Adrenal gland (tissue), 12 donors: ENCODE measurements around the gene SPDYC. TPM values are rescaled to one million over a fixed set of nuclear protein-coding genes. Genes with fewer than 3 reads are reported as not detected.

ENCODE experiments used
- DNase-seq, 7 donors: peaks; one replicate each; pipeline ENCODE4 v3.0.0-alpha.2; 2019 to 2020
- H3K27ac ChIP-seq, 5 donors: fragments of 200-600 bp; sonication (generic) in 4 of 5; 1 replicate in 3 of 5; 2 replicates in 2 of 5; pipeline versions ENCODE4 v1.5.1 to v1.8.0; 2016 to 2020; ENCODE audit warnings: mild to moderate bottlenecking in 1 of 5
- H3K27me3 ChIP-seq: fragments of 200-600 bp; 2 replicates; pipeline ENCODE4 v1.8.0; 2021
- H3K36me3 ChIP-seq, 2 donors: fragments of 200-600 bp; replicated peaks in 1 of 2; 1 replicate in 1 of 2; 2 replicates in 1 of 2; pipeline versions ENCODE4 v1.5.1 to v1.8.0; 2018 to 2022
- H3K4me1 ChIP-seq, 2 donors: fragments of 200-600 bp; replicated peaks in 1 of 2; 1 replicate in 1 of 2; 2 replicates in 1 of 2; pipeline versions ENCODE4 v1.5.1 to v1.8.0; 2018 to 2021
- H3K4me3 ChIP-seq, 4 donors: fragments of 200-600 bp; sonication (generic) in 3 of 4; one replicate each; pipeline ENCODE4 v1.5.1; 2016 to 2018
- H3K9me3 ChIP-seq, 3 donors: fragments of 200-600 bp; sonication (generic) in 1 of 3; replicated peaks in 1 of 3; 1 replicate in 2 of 3; 2 replicates in 1 of 3; pipeline versions ENCODE4 v1.5.1 to v1.8.0; 2016 to 2021
- CTCF ChIP-seq, 6 experiments: fragments of 450-650 bp in 4 of 6; fragments of 200-600 bp in 2 of 6; sonication (generic) in 1 of 6; IDR thresholded peaks; 1 replicate in 5 of 6; 2 replicates in 1 of 6; pipeline versions ENCODE4 v1.5.1 to v1.8.0; 2016 to 2021; ENCODE audit warnings: antibody characterized with exemption in 6 of 6, mild to moderate bottlenecking in 2 of 6, moderate library complexity in 1 of 6
- POLR2A ChIP-seq, 2 donors: fragments of 450-650 bp; IDR thresholded peaks; one replicate each; pipeline ENCODE4 v1.6.1; 2017; ENCODE audit warnings: antibody characterized with exemption in 2 of 2, mild to moderate bottlenecking in 2 of 2, moderate library complexity in 1 of 2
- WGBS, 4 donors: extraction: QIAGEN DNeasy Blood & Tissue Kit in 2 of 4; methylation state at CpG; one replicate each; pipeline versions ENCODE4 v1.1.5 to v1.1.7; 2013 to 2017; 5-methylcytosine and 5-hydroxymethylcytosine counted together
- intact Hi-C, 2 donors: fragments of 100-400 bp; cut with DNase I; formaldehyde crosslinking; loops; one replicate each; pipeline versions ENCODE4 v1.14.1 to v1.15.0; 2022 to 2023
- polyA plus RNA-seq, 3 donors: library from polyadenylated mRNA; stranded (reverse); fragments of 200-250 nt in 2 of 3; fragments of 350-450 nt in 1 of 3; fragmentation: Illumina TruSeq in 1 of 3; extraction: RNeasy Lipid Tissue Mini Kit (QIAGEN cat#74804) in 1 of 3; gene quantifications; one replicate each; pipeline ENCODE4 v1.2.3, GENCODE V29; 2013 to 2014
- total RNA-seq, 9 donors: library from RNA; depleted of rRNA in 4 of 9; stranded (reverse); fragments of >200 nt in 4 of 9; fragments of 120-200 nt in 1 of 9; fragmentation: NEBNext Ultra II Directional in 1 of 9; extraction: Animal tissue kit (Norgen Biotek cat#: 25700) in 1 of 9; gene quantifications; one replicate each; pipeline versions ENCODE4 v1.1.0 to v1.2.4, GENCODE V29; 2013 to 2023
- donor health status: healthy with polysubstance abuse.
- donor health status: Bipolar disorder and iron deficiency.
- donor health status: DM: yes; HTN: yes; CAD: no.
- donor health status: DM: no; HTN: no; CAD: no.
- donor health status: DM: no; HTN: no; CAD: no.
- donor health status: DM: yes; HTN: yes; CAD: no.

The SPDYC gene
- total and polyA plus RNA-seq, 12 donors, result 0.10 TPM; not detected in 11

- no peak for TF ChIP-seq POLR2A (IDR thresholded peaks at IDR 0.05)
- no peak for TF ChIP-seq CTCF (IDR thresholded peaks at IDR 0.05)
- DNase-seq, result no peak
- Histone ChIP-seq H3K4me3 (no peak overlapping the region), H3K4me1 (no peaks in the 10 kb centered on the region), H3K9me3 (no peaks in the 10 kb centered on the region), H3K36me3 (no peaks in the 10 kb centered on the region), H3K27ac (peak overlapping the region in 1 of 5 donors; percentile 22), H3K27me3 (no peaks in the 10 kb centered on the region)
- intact Hi-C loops, result no loop called here
- WGBS, 4 donors, result 46 to 57% (median 50%) methylated on average over 31 of the region's 31 CpGs
These were observed 4.4 kb upstream of the SPDYC start for GRCh38 chr11:65165410-65166317.

DNA sequence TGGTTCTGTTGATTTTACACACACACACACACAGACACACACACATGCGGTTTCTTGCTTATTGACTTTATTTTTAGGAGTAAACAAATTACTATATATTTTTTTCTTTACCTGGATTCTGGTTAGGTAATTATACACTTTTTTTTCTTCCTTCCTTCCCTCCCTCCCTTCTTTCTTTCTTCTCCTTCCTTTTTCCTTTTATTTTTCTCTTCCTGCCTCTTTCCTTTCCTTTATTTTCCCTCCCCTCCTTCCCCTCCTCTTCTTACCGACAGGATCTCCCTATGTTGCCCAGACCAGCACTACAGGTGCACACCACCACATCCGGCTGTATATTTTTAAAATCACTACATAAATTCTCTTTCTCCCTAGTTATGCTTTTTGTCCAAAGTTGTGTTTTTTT is 3.1 kb upstream of the SPDYC start:
- Histone ChIP-seq H3K27ac (no peak overlapping the region), H3K9me3 (no peaks in the 10 kb centered on the region), H3K4me3 (no peak overlapping the region), H3K36me3 (no peaks in the 10 kb centered on the region), H3K27me3 (no peaks in the 10 kb centered on the region), H3K4me1 (no peaks in the 10 kb centered on the region)
- intact Hi-C loops, result no loop called here
- no peak for TF ChIP-seq CTCF (IDR thresholded peaks at IDR 0.05)
- no peak for TF ChIP-seq POLR2A (IDR thresholded peaks at IDR 0.05)
- DNase-seq, result no peak
- WGBS, 4 donors, result 78 to 91% (median 87%) methylated on average over 3 of the region's 3 CpGs

- no peaks in the 10 kb centered on the region for H3K4me1 ChIP-seq
- WGBS, 4 donors, result 67 to 87% (median 82%) methylated on average over 3 of the region's 3 CpGs
These were observed 2.4 kb upstream of the SPDYC start for GRCh38 chr11:65167656-65168055.

More at GRCh38 chr11:65167656-65168055, 2.4 kb upstream of the SPDYC start:
- TF ChIP-seq POLR2A (IDR thresholded peaks at IDR 0.05), result no peak
- TF ChIP-seq CTCF (IDR thresholded peaks at IDR 0.05), result no peak
- Histone ChIP-seq H3K36me3 (no peaks in the 10 kb centered on the region), H3K27me3 (no peaks in the 10 kb centered on the region), H3K9me3 (no peaks in the 10 kb centered on the region), H3K27ac (no peak overlapping the region), H3K4me3 (no peak overlapping the region)
- intact Hi-C loops, result no loop called here
- no peak for DNase-seq
